Panc1 (cell line): ENCODE measurements around the gene USP32. TPM values are rescaled to one million over a fixed set of nuclear protein-coding genes. Genes with fewer than 3 reads are reported as not detected.

ENCODE experiments used
- ATAC-seq: fragments of 200-7000 bp; cut with Tn5 transposase; 2 replicates; pipeline ENCODE4 v1.9.1; 2020; ENCODE audit warnings: mild to moderate bottlenecking, moderate library complexity
- Bru-seq: library from RNA; stranded (reverse); fragments of 400-500 nt; gene quantifications from one replicate; lab custom pipeline; 2021; lab: Mats Ljungman, UMichigan
- BruChase-seq, 2 experiments: library from RNA; stranded (reverse); fragments of 400-500 nt; gene quantifications; one replicate each; lab custom pipeline; 2021; lab: Mats Ljungman, UMichigan
- BruUV-seq: library from RNA; stranded (reverse); fragments of 400-500 nt; replicated peaks from 2 replicates; lab custom pipeline; 2021; lab: Mats Ljungman, UMichigan
- CTCF ChIA-PET: fragments of 300-600 bp; sonication (Branson Sonifier 250); formaldehyde crosslinking; loops from one replicate; lab custom pipeline; 2022; ENCODE audit warnings: antibody characterized with exemption; lab: Charles Lee
- POLR2A ChIA-PET: fragments of 300-600 bp; sonication (Branson Sonifier 250); formaldehyde crosslinking; loops from one replicate; lab custom pipeline; 2022; ENCODE audit warnings: antibody characterized with exemption; lab: Charles Lee
- DNase-seq: peaks from one replicate; pipeline ENCODE4 v3.0.0-alpha.2; 2010; ENCODE audit warnings: low read depth, low spot score
- H3K27ac ChIP-seq: 2 replicates; pipeline ENCODE4 v1.5.1; 2011; ENCODE audit warnings: mild to moderate bottlenecking, low read length, inconsistent platforms
- H3K27me3 ChIP-seq: fragments of 200-500 bp; sonication (Bioruptor generic); 2 replicates; pipeline ENCODE4 v1.6.0; 2014; ENCODE audit warnings: low read length, inconsistent platforms; ENCODE audit not compliant: control insufficient read depth, insufficient read depth
- H3K36me3 ChIP-seq: fragments of 200-500 bp; sonication (Bioruptor generic); 2 replicates; pipeline ENCODE4 v1.5.1; 2014; ENCODE audit warnings: inconsistent platforms, mild to moderate bottlenecking, low read length, moderate library complexity; ENCODE audit not compliant: control insufficient read depth, insufficient read depth
- H3K4me1 ChIP-seq: 2 replicates; pipeline ENCODE4 v1.5.1; 2011; ENCODE audit warnings: inconsistent platforms, mild to moderate bottlenecking, low read length, moderate library complexity; ENCODE audit not compliant: control insufficient read depth, insufficient read depth
- H3K4me3 ChIP-seq, 2 experiments: 2 replicates each; pipeline ENCODE4 v1.5.1; 2011 to 2012; ENCODE audit warnings: low read depth in 2 of 2, low read length in 2 of 2, mild to moderate bottlenecking in 2 of 2, inconsistent platforms in 1 of 2, moderate library complexity in 1 of 2
- H3K9me3 ChIP-seq: fragments of 200-500 bp; sonication (Bioruptor generic); 2 replicates; pipeline ENCODE4 v1.5.1; 2014; ENCODE audit warnings: low read depth, mild to moderate bottlenecking, inconsistent platforms, low read length, moderate library complexity; ENCODE audit not compliant: control insufficient read depth, insufficient read depth
- POLR2AphosphoS5 ChIP-seq: IDR thresholded peaks from 2 replicates; pipeline ENCODE4 v1.6.1; 2012; ENCODE audit warnings: mild to moderate bottlenecking, low read depth, low read length, moderate library complexity
- REST ChIP-seq, 2 experiments: IDR thresholded peaks; 2 replicates each; pipeline ENCODE4 v1.6.1; 2011 to 2012; ENCODE audit warnings: low read depth in 2 of 2, control low read depth in 1 of 2, low read length in 1 of 2, mild to moderate bottlenecking in 1 of 2, moderate library complexity in 1 of 2; ENCODE audit not compliant: insufficient read depth in 1 of 2
- SIN3A ChIP-seq: IDR thresholded peaks from 2 replicates; pipeline ENCODE4 v1.6.1; 2012; ENCODE audit warnings: low read depth, mild to moderate bottlenecking, low read length, moderate library complexity, borderline replicate concordance; ENCODE audit not compliant: insufficient read depth
- TCF7L2 ChIP-seq: IDR thresholded peaks from 2 replicates; pipeline ENCODE4 v1.6.1; 2011; ENCODE audit warnings: mild to moderate bottlenecking, low read depth, low read length, inconsistent platforms
- in situ Hi-C: cut with HindIII; loops from 2 replicates; pipeline ENCODE4 v1.10.0; 2016; ENCODE audit warnings: low sequenced_read_pairs, low pct_unique_long_range_greater_than_20kb
- intact Hi-C: fragments of 100-400 bp; cut with micrococcal nuclease; formaldehyde crosslinking; loops from one replicate; pipeline ENCODE4 v1.10.0; 2022; ENCODE audit not compliant: unreplicated experiment
- long read RNA-seq: library from polyadenylated mRNA; unstranded; transcript quantifications from one replicate; pipeline ENCODE4 v2.0.0, GENCODE V29; 2021; ENCODE audit not compliant: unreplicated experiment
- polyA plus RNA-seq: library from polyadenylated mRNA; unstranded; fragments of >200 nt; gene quantifications from one replicate; pipeline ENCODE4 v1.2.1, GENCODE V29; 2012; ENCODE audit warnings: missing spikeins; ENCODE audit not compliant: insufficient read length
- total RNA-seq: library from RNA; stranded (reverse); gene quantifications from one replicate; pipeline ENCODE4 v1.2.1, GENCODE V29; 2021; ENCODE audit not compliant: unreplicated experiment
- TF ChIP-seq, protein P1 (sequence below): fragments of 450-650 bp; IDR thresholded peaks from 2 replicates; pipeline ENCODE4 v1.5.1; 2017; ENCODE audit warnings: mild to moderate bottlenecking

Gene USP32, protein sequence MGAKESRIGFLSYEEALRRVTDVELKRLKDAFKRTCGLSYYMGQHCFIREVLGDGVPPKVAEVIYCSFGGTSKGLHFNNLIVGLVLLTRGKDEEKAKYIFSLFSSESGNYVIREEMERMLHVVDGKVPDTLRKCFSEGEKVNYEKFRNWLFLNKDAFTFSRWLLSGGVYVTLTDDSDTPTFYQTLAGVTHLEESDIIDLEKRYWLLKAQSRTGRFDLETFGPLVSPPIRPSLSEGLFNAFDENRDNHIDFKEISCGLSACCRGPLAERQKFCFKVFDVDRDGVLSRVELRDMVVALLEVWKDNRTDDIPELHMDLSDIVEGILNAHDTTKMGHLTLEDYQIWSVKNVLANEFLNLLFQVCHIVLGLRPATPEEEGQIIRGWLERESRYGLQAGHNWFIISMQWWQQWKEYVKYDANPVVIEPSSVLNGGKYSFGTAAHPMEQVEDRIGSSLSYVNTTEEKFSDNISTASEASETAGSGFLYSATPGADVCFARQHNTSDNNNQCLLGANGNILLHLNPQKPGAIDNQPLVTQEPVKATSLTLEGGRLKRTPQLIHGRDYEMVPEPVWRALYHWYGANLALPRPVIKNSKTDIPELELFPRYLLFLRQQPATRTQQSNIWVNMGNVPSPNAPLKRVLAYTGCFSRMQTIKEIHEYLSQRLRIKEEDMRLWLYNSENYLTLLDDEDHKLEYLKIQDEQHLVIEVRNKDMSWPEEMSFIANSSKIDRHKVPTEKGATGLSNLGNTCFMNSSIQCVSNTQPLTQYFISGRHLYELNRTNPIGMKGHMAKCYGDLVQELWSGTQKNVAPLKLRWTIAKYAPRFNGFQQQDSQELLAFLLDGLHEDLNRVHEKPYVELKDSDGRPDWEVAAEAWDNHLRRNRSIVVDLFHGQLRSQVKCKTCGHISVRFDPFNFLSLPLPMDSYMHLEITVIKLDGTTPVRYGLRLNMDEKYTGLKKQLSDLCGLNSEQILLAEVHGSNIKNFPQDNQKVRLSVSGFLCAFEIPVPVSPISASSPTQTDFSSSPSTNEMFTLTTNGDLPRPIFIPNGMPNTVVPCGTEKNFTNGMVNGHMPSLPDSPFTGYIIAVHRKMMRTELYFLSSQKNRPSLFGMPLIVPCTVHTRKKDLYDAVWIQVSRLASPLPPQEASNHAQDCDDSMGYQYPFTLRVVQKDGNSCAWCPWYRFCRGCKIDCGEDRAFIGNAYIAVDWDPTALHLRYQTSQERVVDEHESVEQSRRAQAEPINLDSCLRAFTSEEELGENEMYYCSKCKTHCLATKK (N-terminal part only)
- total RNA-seq (45.5 TPM), Bru-seq, nascent RNA (percentile 80 among the genes with signal in this experiment), BruChase-seq, experiment 1, labeled RNA remaining after a 2-hour chase (percentile 70 among the genes with signal in this experiment), BruChase-seq, experiment 2, labeled RNA remaining after a 6-hour chase (percentile 73 among the genes with signal in this experiment)
- 22.8 TPM for polyA plus RNA-seq
- long read RNA-seq, full-length matches to known transcripts: 3 of 16 reads
- long read RNA-seq, partial matches to known transcripts: 11 of 16 reads
- long read RNA-seq, other reads (novel, unspliced or antisense): 2 of 16 reads

- no TSS peak for BruUV-seq
- DNase-seq: peak; percentile 82
- CTCF ChIA-PET: interaction anchor here (0.7 kb wide), 1 partner anchor 13 kb away, joined by 3 read pairs; no protein-coding TSS in a partner anchor
- intact Hi-C loops: no loop called here
- peaks cover 11% of the 10 kb centered on the region; the same call in 1 of the 2 replicates for H3K36me3 ChIP-seq
- H3K27me3 ChIP-seq: no peaks in the 10 kb centered on the region
- POLR2A ChIA-PET: interaction anchor here (0.5 to 0.7 kb wide), 4 partner anchors 20 to 643 kb away, joined by 3 to 12 read pairs (median 4); no protein-coding TSS in a partner anchor
- in situ Hi-C loops: no loop called here
- H3K9me3 ChIP-seq: no peaks in the 10 kb centered on the region
- peak; percentile 92 for TF ChIP-seq POLR2AphosphoS5
- TF ChIP-seq SIN3A: no peak
- H3K4me1 ChIP-seq: peaks cover 16% of the 10 kb centered on the region
- peak; percentile 95 for ATAC-seq
- H3K27ac ChIP-seq: peak within 1 kb of the TSS; percentile 99
- H3K4me3 ChIP-seq: peak within 1 kb of the TSS; percentile 86 to 92
These were observed at the start of gene USP32 for GRCh38 chr17:60392042-60392844. Gene USP32 (minus strand): TSS chr17:60392133. CDS start chr17:60391939, 194 bp downstream.

- TF ChIP-seq, protein P1, sequence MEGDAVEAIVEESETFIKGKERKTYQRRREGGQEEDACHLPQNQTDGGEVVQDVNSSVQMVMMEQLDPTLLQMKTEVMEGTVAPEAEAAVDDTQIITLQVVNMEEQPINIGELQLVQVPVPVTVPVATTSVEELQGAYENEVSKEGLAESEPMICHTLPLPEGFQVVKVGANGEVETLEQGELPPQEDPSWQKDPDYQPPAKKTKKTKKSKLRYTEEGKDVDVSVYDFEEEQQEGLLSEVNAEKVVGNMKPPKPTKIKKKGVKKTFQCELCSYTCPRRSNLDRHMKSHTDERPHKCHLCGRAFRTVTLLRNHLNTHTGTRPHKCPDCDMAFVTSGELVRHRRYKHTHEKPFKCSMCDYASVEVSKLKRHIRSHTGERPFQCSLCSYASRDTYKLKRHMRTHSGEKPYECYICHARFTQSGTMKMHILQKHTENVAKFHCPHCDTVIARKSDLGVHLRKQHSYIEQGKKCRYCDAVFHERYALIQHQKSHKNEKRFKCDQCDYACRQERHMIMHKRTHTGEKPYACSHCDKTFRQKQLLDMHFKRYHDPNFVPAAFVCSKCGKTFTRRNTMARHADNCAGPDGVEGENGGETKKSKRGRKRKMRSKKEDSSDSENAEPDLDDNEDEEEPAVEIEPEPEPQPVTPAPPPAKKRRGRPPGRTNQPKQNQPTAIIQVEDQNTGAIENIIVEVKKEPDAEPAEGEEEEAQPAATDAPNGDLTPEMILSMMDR: no peak
- TF ChIP-seq POLR2AphosphoS5 (no peak), TCF7L2 (no peak), SIN3A (no peak), REST (IDR thresholded peaks at IDR 0.05; ENCODE audit: insufficient read depth in 1 of 2, low read depth in 2 of 2, low read length in 1 of 2) (no peak)
- no peak for DNase-seq
- in situ Hi-C loops: no loop called here
These were observed 47.6 kb upstream of the USP32 start for GRCh38 chr17:60439501-60439900.

More at GRCh38 chr17:60439501-60439900, 47.6 kb upstream of the USP32 start:
- BruUV-seq: no TSS peak
- H3K27ac ChIP-seq: no peak overlapping the region
- intact Hi-C loops: no loop called here
- H3K27me3 ChIP-seq: no peaks in the 10 kb centered on the region
- H3K4me1 ChIP-seq: no peaks in the 10 kb centered on the region
- H3K4me3 ChIP-seq: no peak overlapping the region
- H3K9me3 ChIP-seq: no peaks in the 10 kb centered on the region
- ChIA-PET POLR2A (no interaction called here), CTCF (no interaction called here)
- H3K36me3 ChIP-seq: no peaks in the 10 kb centered on the region
- no peak for ATAC-seq
